ENCODE results near the gene S100A7A.

Gene S100A7A

DNA sequence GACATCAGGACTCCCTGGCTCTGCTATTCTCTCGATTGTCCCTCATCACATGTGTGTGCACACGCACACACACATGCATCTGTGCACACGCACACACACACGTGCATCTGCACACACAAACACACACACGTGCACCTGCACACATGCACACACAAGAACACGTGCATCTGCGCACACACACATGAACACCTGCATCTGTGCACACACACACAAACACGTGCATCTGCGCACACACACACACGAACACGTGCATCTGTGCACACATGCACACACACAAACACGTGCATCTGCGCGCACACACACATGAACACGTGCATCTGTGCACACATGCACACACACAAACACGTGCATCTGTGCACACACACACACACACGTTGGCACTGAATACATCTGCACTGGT is 14.7 kb downstream of the S100A7A start:
- no peak for TF ChIP-seq CTCF (IDR thresholded peaks at IDR 0.05; ENCODE audit: insufficient read depth, low read depth, low read length, missing control alignments)
- H3K4me3 ChIP-seq (ENCODE audit: low read length) = no peak overlapping the region
- DNase-seq (ENCODE audit: low read depth) = no peak

GRCh38 chr1:153431427-153431826 is 15.1 kb downstream of the S100A7A start:
- no peak for TF ChIP-seq CTCF (IDR thresholded peaks at IDR 0.05; ENCODE audit: insufficient read depth, low read depth, low read length, missing control alignments)
- no peak overlapping the region for H3K4me3 ChIP-seq (ENCODE audit: low read length)
- no peak for DNase-seq (ENCODE audit: low read depth)

- DNase-seq (ENCODE audit: low read depth) = peak; percentile 60
- no peak overlapping the region for H3K4me3 ChIP-seq (ENCODE audit: low read length)
- no peak for TF ChIP-seq CTCF (IDR thresholded peaks at IDR 0.05; ENCODE audit: insufficient read depth, low read depth, low read length, missing control alignments)
These were observed 15.6 kb downstream of the S100A7A start for GRCh38 chr1:153431928-153432327.

DNA sequence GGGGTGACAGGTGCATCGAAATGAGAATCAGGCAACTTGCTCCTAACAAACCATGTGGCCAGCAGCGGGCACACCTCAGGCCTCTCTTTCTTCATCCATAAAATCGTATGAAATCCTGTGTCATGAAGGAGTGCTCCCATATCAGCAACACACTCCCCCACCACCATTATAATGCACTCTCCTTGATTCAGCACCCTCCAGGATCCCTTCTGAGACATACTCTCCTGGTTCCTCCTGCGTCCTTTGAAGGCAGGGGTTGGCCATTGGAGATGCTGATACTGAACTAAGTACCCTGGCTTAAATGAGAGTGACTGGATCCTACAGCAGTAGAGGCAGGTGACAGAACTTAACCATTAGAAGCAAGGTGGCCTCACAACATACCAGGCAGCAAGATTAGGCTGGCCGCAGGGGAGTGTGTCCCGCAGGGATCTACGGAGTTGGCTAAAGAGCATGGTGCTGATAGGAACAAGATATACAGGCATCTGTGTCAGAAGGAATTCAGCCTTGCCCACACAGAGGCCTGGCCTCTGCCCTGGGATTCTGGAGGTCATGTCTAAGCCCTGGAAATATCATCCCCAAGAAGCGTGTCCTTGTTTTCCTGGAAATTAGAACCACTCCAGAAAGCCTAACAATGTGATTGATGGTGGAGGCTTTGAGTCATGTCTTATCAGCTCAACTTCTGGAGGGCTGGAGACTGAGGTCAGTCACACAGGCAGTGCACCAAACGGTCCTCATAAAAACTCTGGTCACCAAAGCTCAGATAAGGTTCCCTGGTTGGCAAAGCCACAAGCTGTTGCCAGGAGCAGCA is 16.8 kb downstream of the S100A7A start:
- no peak overlapping the region for H3K4me3 ChIP-seq (ENCODE audit: low read length)
- TF ChIP-seq CTCF (IDR thresholded peaks at IDR 0.05; ENCODE audit: insufficient read depth, low read depth, low read length, missing control alignments) = no peak
- no peak for DNase-seq (ENCODE audit: low read depth)

DNA sequence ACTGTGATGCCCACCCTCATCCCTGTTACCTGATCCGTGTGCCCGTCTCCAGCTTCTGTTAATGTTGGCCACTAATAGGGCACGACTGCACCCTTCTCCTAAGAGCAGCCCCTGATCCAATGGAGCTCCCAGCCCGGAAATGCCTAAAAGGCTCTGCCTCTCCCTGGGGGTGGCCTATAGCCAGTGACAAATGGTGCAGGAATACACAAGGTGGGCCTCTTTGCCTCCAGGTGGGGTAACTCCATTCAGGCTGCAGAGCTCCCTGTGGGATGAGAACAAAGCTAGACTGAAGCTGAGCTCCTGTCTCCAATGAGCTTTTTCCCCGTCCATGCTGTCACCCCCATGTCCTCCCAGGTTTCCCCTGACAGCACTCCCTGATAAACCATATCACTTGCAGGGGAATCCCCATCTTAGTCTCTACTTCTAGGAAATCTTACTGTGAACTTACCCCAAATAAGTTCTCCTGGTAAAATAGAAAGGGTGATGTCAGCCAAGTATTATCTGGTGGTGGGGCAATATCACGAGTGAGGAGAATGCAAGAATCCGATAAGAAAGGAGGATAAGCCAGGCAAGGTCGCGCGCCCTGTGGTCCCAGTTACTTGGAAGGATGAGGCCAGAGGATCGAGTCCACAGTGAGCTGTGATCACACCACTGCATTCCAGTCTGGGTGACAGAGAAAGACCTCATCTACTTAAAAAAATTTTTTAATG is 18.6 kb downstream of the S100A7A start:
- no peak for TF ChIP-seq CTCF (IDR thresholded peaks at IDR 0.05; ENCODE audit: insufficient read depth, low read depth, low read length, missing control alignments)
- DNase-seq (ENCODE audit: low read depth) = no peak
- no peak overlapping the region for H3K4me3 ChIP-seq (ENCODE audit: low read length)

GRCh38 chr1:153437236-153437635 is 20.9 kb downstream of the S100A7A start:
- H3K4me3 ChIP-seq (ENCODE audit: low read length) = no peak overlapping the region
- TF ChIP-seq CTCF (IDR thresholded peaks at IDR 0.05; ENCODE audit: insufficient read depth, low read depth, low read length, missing control alignments) = no peak
- DNase-seq (ENCODE audit: low read depth) = no peak

All from epithelial cell of esophagus (primary cell).